Measurements from ENCODE around the gene ZNF44. TPM values are rescaled to one million over a fixed set of nuclear protein-coding genes. Genes with fewer than 3 reads are reported as not detected.

ZNF44 gene
- total and polyA plus RNA-seq, 9 of the 15 experiments (the other 6 are each of a cell fraction or from before 2014, with no cell fraction given), result 2.6 to 8.3 (median 4.4) TPM

DNA sequence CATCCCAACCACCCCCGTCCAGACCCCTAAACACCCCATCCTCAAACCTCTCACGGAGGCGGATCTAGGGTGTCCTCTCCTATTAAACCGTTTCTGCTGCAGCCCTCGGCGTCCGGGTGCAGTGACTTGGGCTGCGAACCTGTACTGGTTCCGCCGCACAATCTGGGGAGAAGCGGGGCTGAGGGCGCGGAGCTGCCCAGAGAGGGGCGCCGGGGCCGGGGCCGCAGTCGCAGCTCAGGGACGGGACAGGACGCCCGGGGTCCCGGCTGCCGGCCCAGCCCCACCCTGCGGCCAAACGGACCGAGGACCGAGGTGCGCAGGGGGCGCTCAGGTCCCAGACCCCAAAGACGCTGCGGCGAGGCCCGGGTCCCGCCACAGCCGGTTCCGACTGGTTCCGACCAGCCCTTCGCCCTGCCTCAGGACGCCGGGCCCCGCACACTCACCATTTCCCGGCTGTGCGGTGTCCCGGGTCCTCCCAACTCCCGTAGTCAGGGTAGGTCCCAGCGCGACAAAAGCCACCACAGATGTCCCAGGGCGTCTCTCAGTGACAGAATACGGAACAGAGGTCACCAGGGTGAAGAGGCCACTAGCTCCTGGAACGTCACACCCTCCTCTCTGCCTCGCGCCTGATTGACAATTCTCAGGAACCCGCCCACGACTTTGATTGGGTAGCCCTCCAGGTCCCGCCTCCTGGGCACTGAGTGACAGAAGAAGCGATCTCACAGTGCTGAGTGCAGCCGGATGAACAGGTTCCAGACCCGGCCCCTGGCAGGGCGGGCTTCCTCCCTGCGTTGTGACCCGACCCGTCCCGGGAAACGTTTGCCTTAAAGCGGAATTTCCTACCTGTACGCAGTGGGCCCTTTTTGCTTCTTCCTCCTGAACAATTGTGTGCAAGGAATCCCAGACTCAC is at the start of gene ZNF44 (continued):
- TF ChIP-seq, protein P1, sequence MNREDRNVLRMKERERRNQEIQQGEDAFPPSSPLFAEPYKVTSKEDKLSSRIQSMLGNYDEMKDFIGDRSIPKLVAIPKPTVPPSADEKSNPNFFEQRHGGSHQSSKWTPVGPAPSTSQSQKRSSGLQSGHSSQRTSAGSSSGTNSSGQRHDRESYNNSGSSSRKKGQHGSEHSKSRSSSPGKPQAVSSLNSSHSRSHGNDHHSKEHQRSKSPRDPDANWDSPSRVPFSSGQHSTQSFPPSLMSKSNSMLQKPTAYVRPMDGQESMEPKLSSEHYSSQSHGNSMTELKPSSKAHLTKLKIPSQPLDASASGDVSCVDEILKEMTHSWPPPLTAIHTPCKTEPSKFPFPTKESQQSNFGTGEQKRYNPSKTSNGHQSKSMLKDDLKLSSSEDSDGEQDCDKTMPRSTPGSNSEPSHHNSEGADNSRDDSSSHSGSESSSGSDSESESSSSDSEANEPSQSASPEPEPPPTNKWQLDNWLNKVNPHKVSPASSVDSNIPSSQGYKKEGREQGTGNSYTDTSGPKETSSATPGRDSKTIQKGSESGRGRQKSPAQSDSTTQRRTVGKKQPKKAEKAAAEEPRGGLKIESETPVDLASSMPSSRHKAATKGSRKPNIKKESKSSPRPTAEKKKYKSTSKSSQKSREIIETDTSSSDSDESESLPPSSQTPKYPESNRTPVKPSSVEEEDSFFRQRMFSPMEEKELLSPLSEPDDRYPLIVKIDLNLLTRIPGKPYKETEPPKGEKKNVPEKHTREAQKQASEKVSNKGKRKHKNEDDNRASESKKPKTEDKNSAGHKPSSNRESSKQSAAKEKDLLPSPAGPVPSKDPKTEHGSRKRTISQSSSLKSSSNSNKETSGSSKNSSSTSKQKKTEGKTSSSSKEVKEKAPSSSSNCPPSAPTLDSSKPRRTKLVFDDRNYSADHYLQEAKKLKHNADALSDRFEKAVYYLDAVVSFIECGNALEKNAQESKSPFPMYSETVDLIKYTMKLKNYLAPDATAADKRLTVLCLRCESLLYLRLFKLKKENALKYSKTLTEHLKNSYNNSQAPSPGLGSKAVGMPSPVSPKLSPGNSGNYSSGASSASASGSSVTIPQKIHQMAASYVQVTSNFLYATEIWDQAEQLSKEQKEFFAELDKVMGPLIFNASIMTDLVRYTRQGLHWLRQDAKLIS (CRISPR knock-in tag; IDR thresholded peaks at IDR 0.05), result no peak; the same call in 1 of the 2 replicates
- no peak for TF ChIP-seq ZNF644 (tag; IDR thresholded peaks at IDR 0.05; ENCODE audit: low read depth)
- TF ChIP-seq, protein P2, sequence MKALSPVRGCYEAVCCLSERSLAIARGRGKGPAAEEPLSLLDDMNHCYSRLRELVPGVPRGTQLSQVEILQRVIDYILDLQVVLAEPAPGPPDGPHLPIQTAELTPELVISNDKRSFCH (CRISPR knock-in tag; IDR thresholded peaks at IDR 0.05), result no peak
- TF ChIP-seq, protein P2 (tag; IDR thresholded peaks at IDR 0.05), result no peak
- no peak for TF ChIP-seq ZSCAN32 (CRISPR knock-in tag; IDR thresholded peaks at IDR 0.05)
- TF ChIP-seq ZNF384 (IDR thresholded peaks at IDR 0.05; ENCODE audit: low read depth, low read length), result no peak
- TF ChIP-seq, protein P3, sequence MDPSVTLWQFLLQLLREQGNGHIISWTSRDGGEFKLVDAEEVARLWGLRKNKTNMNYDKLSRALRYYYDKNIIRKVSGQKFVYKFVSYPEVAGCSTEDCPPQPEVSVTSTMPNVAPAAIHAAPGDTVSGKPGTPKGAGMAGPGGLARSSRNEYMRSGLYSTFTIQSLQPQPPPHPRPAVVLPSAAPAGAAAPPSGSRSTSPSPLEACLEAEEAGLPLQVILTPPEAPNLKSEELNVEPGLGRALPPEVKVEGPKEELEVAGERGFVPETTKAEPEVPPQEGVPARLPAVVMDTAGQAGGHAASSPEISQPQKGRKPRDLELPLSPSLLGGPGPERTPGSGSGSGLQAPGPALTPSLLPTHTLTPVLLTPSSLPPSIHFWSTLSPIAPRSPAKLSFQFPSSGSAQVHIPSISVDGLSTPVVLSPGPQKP (CRISPR knock-in tag; IDR thresholded peaks at IDR 0.05), result no peak
- no peak for TF ChIP-seq CBX3 (IDR thresholded peaks at IDR 0.05; ENCODE audit: borderline replicate concordance in 1 of 2, low read length in 2 of 2)
- TF ChIP-seq TARDBP (IDR thresholded peaks at IDR 0.05), result 0 out of 2 replicates have a peak, but pooled peaks have one; percentile 37
- no peak for TF ChIP-seq ZNF121 (CRISPR knock-in tag; conservative IDR thresholded peaks at IDR 0.05)
- TF ChIP-seq, protein P4, sequence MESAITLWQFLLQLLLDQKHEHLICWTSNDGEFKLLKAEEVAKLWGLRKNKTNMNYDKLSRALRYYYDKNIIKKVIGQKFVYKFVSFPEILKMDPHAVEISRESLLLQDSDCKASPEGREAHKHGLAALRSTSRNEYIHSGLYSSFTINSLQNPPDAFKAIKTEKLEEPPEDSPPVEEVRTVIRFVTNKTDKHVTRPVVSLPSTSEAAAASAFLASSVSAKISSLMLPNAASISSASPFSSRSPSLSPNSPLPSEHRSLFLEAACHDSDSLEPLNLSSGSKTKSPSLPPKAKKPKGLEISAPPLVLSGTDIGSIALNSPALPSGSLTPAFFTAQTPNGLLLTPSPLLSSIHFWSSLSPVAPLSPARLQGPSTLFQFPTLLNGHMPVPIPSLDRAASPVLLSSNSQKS (CRISPR knock-in tag; IDR thresholded peaks at IDR 0.05), result no peak
- TF ChIP-seq, protein P5, sequence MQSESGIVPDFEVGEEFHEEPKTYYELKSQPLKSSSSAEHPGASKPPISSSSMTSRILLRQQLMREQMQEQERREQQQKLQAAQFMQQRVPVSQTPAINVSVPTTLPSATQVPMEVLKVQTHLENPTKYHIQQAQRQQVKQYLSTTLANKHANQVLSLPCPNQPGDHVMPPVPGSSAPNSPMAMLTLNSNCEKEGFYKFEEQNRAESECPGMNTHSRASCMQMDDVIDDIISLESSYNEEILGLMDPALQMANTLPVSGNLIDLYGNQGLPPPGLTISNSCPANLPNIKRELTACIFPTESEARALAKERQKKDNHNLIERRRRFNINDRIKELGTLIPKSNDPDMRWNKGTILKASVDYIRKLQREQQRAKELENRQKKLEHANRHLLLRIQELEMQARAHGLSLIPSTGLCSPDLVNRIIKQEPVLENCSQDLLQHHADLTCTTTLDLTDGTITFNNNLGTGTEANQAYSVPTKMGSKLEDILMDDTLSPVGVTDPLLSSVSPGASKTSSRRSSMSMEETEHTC (IDR thresholded peaks at IDR 0.05), result no peak
- TF ChIP-seq NFYB (IDR thresholded peaks at IDR 0.05; ENCODE audit: extremely low read depth, insufficient read length), result peak; percentile 98
- no peak for TF ChIP-seq LEF1 (IDR thresholded peaks at IDR 0.05)
- TF ChIP-seq, protein P6, sequence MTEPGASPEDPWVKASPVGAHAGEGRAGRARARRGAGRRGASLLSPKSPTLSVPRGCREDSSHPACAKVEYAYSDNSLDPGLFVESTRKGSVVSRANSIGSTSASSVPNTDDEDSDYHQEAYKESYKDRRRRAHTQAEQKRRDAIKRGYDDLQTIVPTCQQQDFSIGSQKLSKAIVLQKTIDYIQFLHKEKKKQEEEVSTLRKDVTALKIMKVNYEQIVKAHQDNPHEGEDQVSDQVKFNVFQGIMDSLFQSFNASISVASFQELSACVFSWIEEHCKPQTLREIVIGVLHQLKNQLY (CRISPR knock-in tag; conservative IDR thresholded peaks at IDR 0.05), result 0 out of 4 replicates have a peak, but pooled peaks of 1 of the 2 experiments have one; percentile 24
- TF ChIP-seq, protein P7, sequence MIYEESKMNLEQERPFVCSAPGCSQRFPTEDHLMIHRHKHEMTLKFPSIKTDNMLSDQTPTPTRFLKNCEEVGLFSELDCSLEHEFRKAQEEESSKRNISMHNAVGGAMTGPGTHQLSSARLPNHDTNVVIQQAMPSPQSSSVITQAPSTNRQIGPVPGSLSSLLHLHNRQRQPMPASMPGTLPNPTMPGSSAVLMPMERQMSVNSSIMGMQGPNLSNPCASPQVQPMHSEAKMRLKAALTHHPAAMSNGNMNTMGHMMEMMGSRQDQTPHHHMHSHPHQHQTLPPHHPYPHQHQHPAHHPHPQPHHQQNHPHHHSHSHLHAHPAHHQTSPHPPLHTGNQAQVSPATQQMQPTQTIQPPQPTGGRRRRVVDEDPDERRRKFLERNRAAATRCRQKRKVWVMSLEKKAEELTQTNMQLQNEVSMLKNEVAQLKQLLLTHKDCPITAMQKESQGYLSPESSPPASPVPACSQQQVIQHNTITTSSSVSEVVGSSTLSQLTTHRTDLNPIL (CRISPR knock-in tag; IDR thresholded peaks at IDR 0.05), result no peak

Measured in K562 (cell line).